ENCODE data around the gene LMX1B.
"Not testable (repeated sequence)": the region's sequence is repeated elsewhere in the genome, so short reads cannot be mapped to it uniquely, and the experiment has no call there.

LMX1B gene

GRCh38 chr9:126633881-126634558, 20.3 kb downstream of the LMX1B start:
- no peak for DNase-seq (ENCODE audit: low read depth, low spot score)

GRCh38 chr9:126635061-126635460, 21.3 kb downstream of the LMX1B start:
- no peak for DNase-seq (ENCODE audit: low read depth, low spot score)

GRCh38 chr9:126635661-126636439, 22.1 kb downstream of the LMX1B start:
- DNase-seq (ENCODE audit: low read depth, low spot score) = no peak

GRCh38 chr9:126636983-126637798, 23.5 kb downstream of the LMX1B start:
- no peak for DNase-seq (ENCODE audit: low read depth, low spot score)

- DNase-seq (ENCODE audit: low read depth, low spot score) = no peak
These were observed 24.9 kb downstream of the LMX1B start for GRCh38 chr9:126638571-126639132.

- no peak for DNase-seq (ENCODE audit: low read depth, low spot score)
These were observed 25.7 kb downstream of the LMX1B start for GRCh38 chr9:126639318-126640000.

GRCh38 chr9:126641118-126641851, 27.6 kb downstream of the LMX1B start:
- DNase-seq (ENCODE audit: low read depth, low spot score) = no peak

GRCh38 chr9:126642010-126642744, 28.4 kb downstream of the LMX1B start:
- no peak for DNase-seq (ENCODE audit: low read depth, low spot score)

- no peak for DNase-seq (ENCODE audit: low read depth, low spot score)
These were observed 29.1 kb downstream of the LMX1B start for GRCh38 chr9:126642839-126643238.

GRCh38 chr9:126643945-126644527, 30.3 kb downstream of the LMX1B start:
- DNase-seq (ENCODE audit: low read depth, low spot score) = no peak

GRCh38 chr9:126646162-126646561, 32.4 kb downstream of the LMX1B start:
- DNase-seq (ENCODE audit: low read depth, low spot score) = no peak

GRCh38 chr9:126647585-126648411, 34.1 kb downstream of the LMX1B start:
- DNase-seq (ENCODE audit: low read depth, low spot score) = no peak

- no peak for DNase-seq (ENCODE audit: low read depth, low spot score)
These were observed 35.7 kb downstream of the LMX1B start for GRCh38 chr9:126649477-126649876.

- DNase-seq (ENCODE audit: low read depth, low spot score) = no peak
These were observed 36.9 kb downstream of the LMX1B start for GRCh38 chr9:126650404-126651341.

GRCh38 chr9:126652140-126652582, 38.4 kb downstream of the LMX1B start:
- DNase-seq (ENCODE audit: low read depth, low spot score) = no peak

- DNase-seq (ENCODE audit: low read depth, low spot score) = no peak
These were observed 40.4 kb downstream of the LMX1B start for GRCh38 chr9:126654124-126654523.

- DNase-seq (ENCODE audit: low read depth, low spot score) = not testable (repeated sequence)
These were observed 42.5 kb downstream of the LMX1B start for GRCh38 chr9:126656214-126656613.
